Duodenal mucosa (tissue), 2 donors: ENCODE data around the gene RAB30.
A peak's percentile ranks its signal among the peaks of the same experiment; 100 is the strongest.

Experiments
- H3K27ac ChIP-seq: one replicate; pipeline ENCODE4 v1.7.0; 2013; ENCODE audit warnings: low read depth, low read length
- H3K27me3 ChIP-seq, 2 donors: one replicate each; pipeline ENCODE4 v1.7.0; 2013; ENCODE audit warnings: low read length in 2 of 2, control low read depth in 1 of 2; ENCODE audit not compliant: insufficient read depth in 2 of 2, control insufficient read depth in 1 of 2
- H3K36me3 ChIP-seq, 2 donors: one replicate each; pipeline ENCODE4 v1.7.0; 2013; ENCODE audit warnings: low read length in 2 of 2, control low read depth in 1 of 2; ENCODE audit not compliant: insufficient read depth in 2 of 2, control insufficient read depth in 1 of 2
- H3K4me1 ChIP-seq, 2 donors: one replicate each; pipeline ENCODE4 v1.7.0; 2013; ENCODE audit warnings: low read length in 2 of 2, control low read depth in 1 of 2; ENCODE audit not compliant: insufficient read depth in 2 of 2, control insufficient read depth in 1 of 2
- H3K4me3 ChIP-seq, 2 donors: one replicate each; pipeline ENCODE4 v1.7.0; 2013; ENCODE audit warnings: low read length in 2 of 2, low read depth in 1 of 2
- H3K9ac ChIP-seq, 2 donors: one replicate each; pipeline ENCODE4 v1.7.0; 2013; ENCODE audit warnings: low read length in 2 of 2, low read depth in 1 of 2
- H3K9me3 ChIP-seq, 2 donors: one replicate each; pipeline ENCODE4 v1.7.0; 2013; ENCODE audit warnings: low read length in 2 of 2, control low read depth in 1 of 2; ENCODE audit not compliant: control insufficient read depth in 1 of 2

Gene RAB30

GRCh38 chr11:83097429-83098075 is 25.9 kb upstream of the RAB30 start:
- Histone ChIP-seq H3K27ac (no peak overlapping the region), H3K27me3 (no peaks in the 10 kb centered on the region), H3K9me3 (no peaks in the 10 kb centered on the region), H3K36me3 (no peaks in the 10 kb centered on the region), H3K9ac (no peak overlapping the region), H3K4me1 (peaks cover 9 to 18% of the 10 kb centered on the region in 2 donors), H3K4me3 (no peak overlapping the region)

GRCh38 chr11:83093634-83094033 is 21.9 kb upstream of the RAB30 start:
- H3K36me3 ChIP-seq: no peaks in the 10 kb centered on the region
- no peak overlapping the region for H3K27ac ChIP-seq
- H3K4me1 ChIP-seq: peaks cover 9 to 24% of the 10 kb centered on the region in 2 donors
- no peaks in the 10 kb centered on the region for H3K9me3 ChIP-seq
- no peak overlapping the region for H3K9ac ChIP-seq
- no peaks in the 10 kb centered on the region for H3K27me3 ChIP-seq
- H3K4me3 ChIP-seq: peak overlapping the region in 1 of 2 donors; percentile 26

GRCh38 chr11:83092488-83093384 is 21.0 kb upstream of the RAB30 start:
- H3K36me3 ChIP-seq: no peaks in the 10 kb centered on the region
- H3K4me1 ChIP-seq: peaks cover 9 to 24% of the 10 kb centered on the region in 2 donors
- no peaks in the 10 kb centered on the region for H3K9me3 ChIP-seq
- H3K4me3 ChIP-seq: peak overlapping the region in 1 of 2 donors; percentile 26
- H3K27me3 ChIP-seq: no peaks in the 10 kb centered on the region
- H3K9ac ChIP-seq: no peak overlapping the region
- H3K27ac ChIP-seq: peak overlapping the region; percentile 26

GRCh38 chr11:83088965-83089364 is 17.3 kb upstream of the RAB30 start:
- Histone ChIP-seq H3K9ac (no peak overlapping the region), H3K27ac (no peak overlapping the region), H3K9me3 (no peaks in the 10 kb centered on the region), H3K4me3 (no peak overlapping the region), H3K27me3 (no peaks in the 10 kb centered on the region), H3K4me1 (peaks cover 9 to 22% of the 10 kb centered on the region in 2 donors), H3K36me3 (no peaks in the 10 kb centered on the region)

- peaks cover 0 to 5% of the 10 kb centered on the region in 2 donors for H3K4me1 ChIP-seq
- H3K27me3 ChIP-seq: no peaks in the 10 kb centered on the region
- H3K9me3 ChIP-seq: no peaks in the 10 kb centered on the region
- H3K36me3 ChIP-seq: no peaks in the 10 kb centered on the region
- no peak overlapping the region for H3K4me3 ChIP-seq
- no peak overlapping the region for H3K27ac ChIP-seq
- H3K9ac ChIP-seq: no peak overlapping the region
Observed at GRCh38 chr11:83087035-83087434, 15.3 kb upstream of the RAB30 start.

- no peak overlapping the region for H3K4me3 ChIP-seq
- no peaks in the 10 kb centered on the region for H3K27me3 ChIP-seq
- peaks cover under 1 to 3% of the 10 kb centered on the region in 2 donors for H3K36me3 ChIP-seq
- no peak overlapping the region for H3K27ac ChIP-seq
- H3K9me3 ChIP-seq: no peaks in the 10 kb centered on the region
- H3K9ac ChIP-seq: no peak overlapping the region
- no peaks in the 10 kb centered on the region for H3K4me1 ChIP-seq
Observed at GRCh38 chr11:83079820-83080219, 8.1 kb upstream of the RAB30 start.

GRCh38 chr11:83078269-83078668 is 6.6 kb upstream of the RAB30 start:
- no peak overlapping the region for H3K4me3 ChIP-seq
- peaks cover 6 to 10% of the 10 kb centered on the region in 2 donors for H3K36me3 ChIP-seq
- no peak overlapping the region for H3K9ac ChIP-seq
- no peaks in the 10 kb centered on the region for H3K27me3 ChIP-seq
- H3K27ac ChIP-seq: no peak overlapping the region
- H3K4me1 ChIP-seq: peaks cover 5% of the 10 kb centered on the region in 2 donors
- H3K9me3 ChIP-seq: no peaks in the 10 kb centered on the region

- H3K9me3 ChIP-seq: no peaks in the 10 kb centered on the region
- no peak overlapping the region for H3K27ac ChIP-seq
- peak overlapping the region in 1 of 2 donors; percentile 96 for H3K4me3 ChIP-seq
- peaks cover 6 to 10% of the 10 kb centered on the region in 2 donors for H3K36me3 ChIP-seq
- H3K9ac ChIP-seq: no peak overlapping the region
- H3K4me1 ChIP-seq: peaks cover 27 to 28% of the 10 kb centered on the region in 2 donors
- peaks cover 0 to 7% of the 10 kb centered on the region in 2 donors for H3K27me3 ChIP-seq
Observed at GRCh38 chr11:83073884-83074283, 2.2 kb upstream of the RAB30 start.

GRCh38 chr11:83073258-83073657 is 1.6 kb upstream of the RAB30 start:
- Histone ChIP-seq H3K27ac (no peak overlapping the region), H3K4me1 (peaks cover 33% of the 10 kb centered on the region in 2 donors)

More at GRCh38 chr11:83073258-83073657, 1.6 kb upstream of the RAB30 start:
- Histone ChIP-seq H3K27me3 (peaks cover 0 to 7% of the 10 kb centered on the region in 2 donors), H3K9ac (peak overlapping the region in 1 of 2 donors; percentile 100), H3K4me3 (peak overlapping the region; percentile 96 to 97), H3K9me3 (no peaks in the 10 kb centered on the region), H3K36me3 (peaks cover 6 to 10% of the 10 kb centered on the region in 2 donors)
